Lower leg skin (tissue), 4 donors: ENCODE measurements around the gene BEX4. TPM values are rescaled to one million over a fixed set of nuclear protein-coding genes. Genes with fewer than 3 reads are reported as not detected.
"Not testable (repeated sequence)": the region's sequence is repeated elsewhere in the genome, so short reads cannot be mapped to it uniquely, and the experiment has no call there.

Experiments
- DNase-seq, 2 donors: peaks; one replicate each; pipeline ENCODE4 v3.0.0-alpha.2; 2019; ENCODE audit warnings: low spot score in 2 of 2
- H3K4me3 ChIP-seq: fragments of 200-600 bp; sonication (generic); 2 replicates; pipeline ENCODE4 v1.5.1; 2017; ENCODE audit warnings: mild to moderate bottlenecking, low read depth; ENCODE audit not compliant: poor library complexity, severe bottlenecking
- POLR2A ChIP-seq, 2 donors: fragments of 450-650 bp; IDR thresholded peaks; one replicate each; pipeline ENCODE4 v1.6.1; 2016 to 2017; ENCODE audit warnings: antibody characterized with exemption in 2 of 2, mild to moderate bottlenecking in 1 of 2, moderate library complexity in 1 of 2
- WGBS, 2 donors: methylation state at CpG; one replicate each; pipeline ENCODE4 v1.1.5; 2018; 5-methylcytosine and 5-hydroxymethylcytosine counted together
- intact Hi-C: fragments of 100-400 bp; cut with DNase I; formaldehyde crosslinking; loops from one replicate; pipeline ENCODE4 v1.15.0; 2023; ENCODE audit warnings: low total_unique reads
- total RNA-seq, 4 donors: library from RNA; depleted of rRNA; stranded (reverse); fragments of >200 nt; gene quantifications; one replicate each; pipeline ENCODE4 v1.1.0, GENCODE V29; 2016
- TF ChIP-seq, protein P1 (sequence below), 3 donors: fragments of 450-650 bp; IDR thresholded peaks; one replicate each; pipeline ENCODE4 v1.5.1; 2016; ENCODE audit warnings: antibody characterized with exemption in 3 of 3, mild to moderate bottlenecking in 3 of 3, moderate library complexity in 2 of 3

BEX4 gene
- total RNA-seq, 4 donors from 2014 or later, result 15.1 to 32.9 (median 25.7) TPM

GRCh38 chrX:103211012-103211715 lies 3.7 kb upstream of the BEX4 start:
- 22 to 26% methylated on average over 7 of the region's 7 CpGs for WGBS, 2 donors
- peak; percentile 31 to 77 for DNase-seq

GRCh38 chrX:103212749-103213457 lies 2.0 kb upstream of the BEX4 start:
- no peak for TF ChIP-seq POLR2A (IDR thresholded peaks at IDR 0.05)
- TF ChIP-seq, protein P1, sequence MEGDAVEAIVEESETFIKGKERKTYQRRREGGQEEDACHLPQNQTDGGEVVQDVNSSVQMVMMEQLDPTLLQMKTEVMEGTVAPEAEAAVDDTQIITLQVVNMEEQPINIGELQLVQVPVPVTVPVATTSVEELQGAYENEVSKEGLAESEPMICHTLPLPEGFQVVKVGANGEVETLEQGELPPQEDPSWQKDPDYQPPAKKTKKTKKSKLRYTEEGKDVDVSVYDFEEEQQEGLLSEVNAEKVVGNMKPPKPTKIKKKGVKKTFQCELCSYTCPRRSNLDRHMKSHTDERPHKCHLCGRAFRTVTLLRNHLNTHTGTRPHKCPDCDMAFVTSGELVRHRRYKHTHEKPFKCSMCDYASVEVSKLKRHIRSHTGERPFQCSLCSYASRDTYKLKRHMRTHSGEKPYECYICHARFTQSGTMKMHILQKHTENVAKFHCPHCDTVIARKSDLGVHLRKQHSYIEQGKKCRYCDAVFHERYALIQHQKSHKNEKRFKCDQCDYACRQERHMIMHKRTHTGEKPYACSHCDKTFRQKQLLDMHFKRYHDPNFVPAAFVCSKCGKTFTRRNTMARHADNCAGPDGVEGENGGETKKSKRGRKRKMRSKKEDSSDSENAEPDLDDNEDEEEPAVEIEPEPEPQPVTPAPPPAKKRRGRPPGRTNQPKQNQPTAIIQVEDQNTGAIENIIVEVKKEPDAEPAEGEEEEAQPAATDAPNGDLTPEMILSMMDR (IDR thresholded peaks at IDR 0.05), result no peak
- no peak for DNase-seq
- WGBS, 2 donors, result 63 to 65% methylated on average over 7 to 8 of the region's 8 CpGs
- no peak overlapping the region for H3K4me3 ChIP-seq
- intact Hi-C loops, result no loop called here

More at GRCh38 chrX:103211012-103211715, 3.7 kb upstream of the BEX4 start:
- no peak overlapping the region for H3K4me3 ChIP-seq
- intact Hi-C loops, result no loop called here
- TF ChIP-seq, protein P1 (IDR thresholded peaks at IDR 0.05), result no peak
- no peak for TF ChIP-seq POLR2A (IDR thresholded peaks at IDR 0.05)

DNA sequence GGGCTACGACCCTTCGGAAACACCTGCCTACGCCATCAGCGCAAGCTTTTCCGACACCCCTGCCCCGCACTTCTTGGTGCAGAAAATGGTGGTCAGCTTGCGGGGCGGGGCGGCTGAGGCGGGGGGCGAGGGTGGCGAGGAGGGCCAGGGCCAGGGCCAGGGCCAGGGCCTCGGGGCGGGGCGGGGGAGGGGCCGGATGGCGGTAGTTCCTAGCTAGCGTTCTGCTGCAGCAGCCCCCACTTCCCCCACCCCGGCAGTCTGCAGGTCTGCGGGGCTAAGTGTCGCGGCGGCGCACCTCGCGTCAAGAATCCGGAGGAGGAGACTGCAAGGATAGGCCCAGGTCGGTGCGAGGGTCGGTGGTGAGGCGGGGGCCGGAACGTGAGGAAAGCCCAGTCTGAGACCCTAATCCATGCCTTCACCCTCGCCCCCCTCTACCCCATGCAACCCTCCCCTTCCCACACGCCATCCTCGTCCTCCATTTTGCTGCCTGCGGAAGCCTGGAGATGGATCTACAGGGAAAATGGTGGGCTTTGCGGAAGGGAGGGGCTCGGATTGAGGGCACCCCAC lies 600 bp downstream of the BEX4 start:
- intact Hi-C loops, result no loop called here
- 18 to 48% methylated on average over 4 to 24 of the region's 39 CpGs for WGBS, 2 donors
- H3K4me3 ChIP-seq, result peak overlapping the region; percentile 68
- TF ChIP-seq, protein P1 (IDR thresholded peaks at IDR 0.05), result no peak
- no peak for TF ChIP-seq POLR2A (IDR thresholded peaks at IDR 0.05)
- DNase-seq, result no peak

GRCh38 chrX:103220511-103221323 lies 5.8 kb downstream of the BEX4 start:
- 11 to 66% methylated on average over 12 to 39 of the region's 39 CpGs for WGBS, 2 donors
- peak in 1 of 2 donors; percentile 79 for DNase-seq
- intact Hi-C loops, result no loop called here
- no peak overlapping the region for H3K4me3 ChIP-seq
- TF ChIP-seq POLR2A (IDR thresholded peaks at IDR 0.05), result no peak
- TF ChIP-seq, protein P1 (IDR thresholded peaks at IDR 0.05), result no peak

DNA sequence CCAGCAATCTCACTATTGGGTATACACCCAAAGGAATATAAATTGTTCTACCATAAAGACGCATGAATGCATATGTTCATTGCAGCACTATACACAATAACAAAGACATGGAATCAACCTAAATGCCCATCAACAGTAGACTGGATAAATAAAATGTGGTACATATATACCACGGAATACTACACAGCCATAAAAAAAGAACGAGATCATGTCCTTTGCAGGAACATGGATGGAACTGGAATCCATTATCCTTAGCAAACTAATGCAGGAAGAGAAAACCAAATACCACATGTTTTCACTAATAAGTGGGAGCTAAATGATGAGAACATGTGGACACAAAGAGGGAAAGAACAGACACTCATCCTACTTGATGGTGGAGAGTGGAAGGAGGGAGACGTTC lies 11.0 kb downstream of the BEX4 start:
- intact Hi-C loops, DNase-seq, H3K4me3 ChIP-seq: not testable (repeated sequence)
- WGBS, 2 donors, result 85 to 87% methylated on average over 4 of the region's 4 CpGs
